ENCODE measurements around the gene CACHD1.
"Not testable (repeated sequence)": the region's sequence is repeated elsewhere in the genome, so short reads cannot be mapped to it uniquely, and the experiment has no call there.

CACHD1 gene

DNA sequence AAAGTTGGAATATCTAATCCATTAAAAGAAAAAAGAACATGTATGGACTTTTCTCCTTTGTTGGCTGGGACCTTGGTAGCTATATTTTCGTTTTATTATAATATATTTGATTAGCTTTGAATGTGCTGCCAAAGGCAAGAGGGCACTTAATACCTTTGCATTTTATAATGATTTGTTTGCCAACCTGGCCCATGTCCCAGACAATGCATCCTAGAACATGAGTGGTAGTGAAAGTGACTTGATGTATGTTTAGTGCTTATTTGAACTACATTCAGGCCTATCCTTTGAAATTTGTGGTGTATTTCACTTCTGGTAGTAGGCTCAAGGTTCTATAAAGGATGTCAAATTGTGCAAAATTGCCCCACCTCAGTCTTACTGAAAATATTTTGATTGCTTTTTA is 25.9 kb downstream of the CACHD1 start:
- DNase-seq (ENCODE audit: extremely low read depth in 1 of 2, low read depth in 1 of 2): no peak

DNA sequence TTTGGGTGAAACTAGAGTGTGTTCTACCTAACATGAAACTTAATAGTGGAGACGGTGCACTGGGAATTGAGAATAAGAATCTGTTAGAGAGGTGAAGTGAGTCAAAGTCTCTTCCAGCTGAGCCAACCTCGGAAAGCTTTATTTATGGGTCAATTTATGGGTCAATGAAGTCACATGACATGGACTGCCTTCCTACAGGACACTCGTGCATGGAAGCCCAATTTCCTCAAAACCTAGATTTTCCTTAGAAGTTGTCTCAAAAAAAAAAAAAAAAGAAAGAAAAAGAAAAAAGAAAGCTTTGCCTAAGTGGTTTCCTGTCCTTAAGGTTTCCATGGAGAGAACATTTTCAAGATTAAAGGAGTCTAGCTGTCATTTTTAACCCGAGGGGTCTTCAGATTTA is 26.7 kb downstream of the CACHD1 start:
- no peak for DNase-seq (ENCODE audit: extremely low read depth in 1 of 2, low read depth in 1 of 2)

- DNase-seq (ENCODE audit: extremely low read depth in 1 of 2, low read depth in 1 of 2): no peak
Observed at GRCh38 chr1:64497088-64497883, 27.4 kb downstream of the CACHD1 start.

DNA sequence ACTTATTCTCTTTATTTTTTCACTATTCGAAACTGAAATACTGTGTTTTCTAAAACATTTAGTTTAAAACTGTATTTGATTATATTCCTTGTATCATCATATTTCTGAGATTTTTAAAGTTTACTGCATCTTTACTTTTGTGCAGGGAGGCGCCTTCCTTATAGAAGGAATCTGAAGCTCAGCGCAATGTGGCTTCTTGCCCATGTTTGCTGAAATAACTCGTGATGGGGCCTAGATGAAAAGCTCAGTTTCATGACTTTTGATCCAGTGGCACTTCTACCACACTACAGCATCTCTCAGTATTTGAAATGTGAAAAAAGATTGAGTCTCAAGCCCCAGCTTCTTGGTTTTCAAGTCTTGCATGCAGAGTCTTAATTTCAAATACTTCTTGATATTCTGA is 28.4 kb downstream of the CACHD1 start:
- no peak for DNase-seq (ENCODE audit: extremely low read depth in 1 of 2, low read depth in 1 of 2)

- no peak for DNase-seq (ENCODE audit: extremely low read depth in 1 of 2, low read depth in 1 of 2)
Observed at GRCh38 chr1:64499011-64499410, 29.1 kb downstream of the CACHD1 start.

DNA sequence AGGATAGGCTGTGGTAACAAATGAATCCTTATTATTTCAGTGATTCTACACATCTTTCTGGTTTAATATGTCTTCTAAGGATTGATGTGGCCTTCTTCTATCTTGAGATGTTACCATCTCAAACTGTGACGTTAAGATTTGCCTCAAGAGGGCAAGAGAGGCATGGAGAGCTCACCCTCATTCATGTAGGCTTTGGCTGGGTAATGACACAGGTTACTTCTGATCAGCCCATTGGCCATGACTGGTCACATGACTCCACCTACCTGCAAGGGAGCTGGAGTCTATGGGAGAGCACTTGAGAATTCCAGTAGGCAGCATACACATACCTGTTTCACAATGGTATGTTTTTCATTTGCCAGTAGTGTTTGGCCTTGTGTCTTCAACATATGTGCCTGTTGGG is 30.0 kb downstream of the CACHD1 start:
- DNase-seq (ENCODE audit: extremely low read depth in 1 of 2, low read depth in 1 of 2): no peak

GRCh38 chr1:64502083-64502482 is 32.2 kb downstream of the CACHD1 start:
- no peak for DNase-seq (ENCODE audit: extremely low read depth in 1 of 2, low read depth in 1 of 2)

GRCh38 chr1:64502931-64503330 is 33.0 kb downstream of the CACHD1 start:
- DNase-seq (ENCODE audit: extremely low read depth in 1 of 2, low read depth in 1 of 2): no peak

DNA sequence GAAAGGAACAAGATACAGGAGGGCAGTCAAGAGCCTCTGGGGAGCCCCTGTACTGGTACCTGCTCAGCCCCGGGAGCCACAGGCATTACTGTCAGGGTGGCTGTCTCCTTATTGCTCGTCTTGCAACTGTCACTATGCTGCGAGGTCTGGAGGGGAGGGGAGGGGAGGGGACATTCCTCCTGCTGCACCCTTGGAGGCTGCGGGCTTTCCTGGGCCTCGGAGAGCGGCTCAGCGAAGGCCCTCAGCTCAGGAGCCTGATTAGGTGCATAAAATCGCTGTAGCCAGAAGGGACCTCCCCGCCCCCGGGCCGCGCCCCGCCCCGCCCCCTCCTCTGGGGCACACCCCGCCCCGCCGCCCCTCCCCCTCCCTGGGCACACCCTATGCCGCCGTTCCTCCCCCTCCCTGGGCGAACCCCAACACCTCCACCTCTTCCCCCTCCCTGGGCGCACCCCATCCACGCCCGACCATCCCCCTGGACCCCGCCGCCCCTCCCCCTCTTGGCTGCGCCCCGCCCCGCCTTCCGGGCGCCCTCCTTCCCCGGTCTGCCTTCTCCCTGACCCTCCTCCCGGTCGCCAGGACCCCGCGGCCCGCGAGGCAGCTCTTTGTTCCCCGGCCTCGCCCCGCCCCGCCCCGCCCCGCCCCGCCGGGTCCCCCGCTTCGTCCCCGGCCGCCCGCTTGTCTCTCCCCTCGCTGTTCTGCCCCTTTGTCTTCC is 35.5 kb downstream of the CACHD1 start:
- DNase-seq (ENCODE audit: extremely low read depth in 1 of 2, low read depth in 1 of 2): peak in 1 of 2 donors; percentile 23

- no peak for DNase-seq (ENCODE audit: extremely low read depth in 1 of 2, low read depth in 1 of 2)
Observed at GRCh38 chr1:64505944-64506655, 36.2 kb downstream of the CACHD1 start.

- DNase-seq (ENCODE audit: extremely low read depth in 1 of 2, low read depth in 1 of 2): no peak
Observed at GRCh38 chr1:64508629-64509028, 38.7 kb downstream of the CACHD1 start.

GRCh38 chr1:64511044-64511443 is 41.1 kb downstream of the CACHD1 start:
- no peak for DNase-seq (ENCODE audit: extremely low read depth in 1 of 2, low read depth in 1 of 2)

DNA sequence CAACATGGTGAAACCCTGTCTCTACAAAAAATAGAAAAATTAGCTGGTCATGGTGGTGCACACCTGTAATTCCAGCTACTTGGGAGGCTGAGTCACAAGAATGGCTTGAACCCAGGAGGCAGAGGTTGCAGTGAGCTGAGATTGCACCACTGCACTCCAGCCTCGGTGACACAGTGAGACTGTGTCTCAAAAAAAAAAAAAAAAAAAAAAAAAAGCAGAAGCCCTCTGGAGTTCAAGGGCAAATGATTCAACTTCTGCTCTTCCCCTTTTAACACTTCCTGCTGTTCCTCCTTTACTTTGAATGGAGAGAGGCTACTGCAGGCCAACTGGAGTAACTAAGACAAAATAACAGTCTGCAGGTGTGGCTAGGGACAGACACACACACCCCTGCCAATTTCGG is 42.3 kb downstream of the CACHD1 start:
- DNase-seq (ENCODE audit: extremely low read depth in 1 of 2, low read depth in 1 of 2): not testable (repeated sequence)

DNA sequence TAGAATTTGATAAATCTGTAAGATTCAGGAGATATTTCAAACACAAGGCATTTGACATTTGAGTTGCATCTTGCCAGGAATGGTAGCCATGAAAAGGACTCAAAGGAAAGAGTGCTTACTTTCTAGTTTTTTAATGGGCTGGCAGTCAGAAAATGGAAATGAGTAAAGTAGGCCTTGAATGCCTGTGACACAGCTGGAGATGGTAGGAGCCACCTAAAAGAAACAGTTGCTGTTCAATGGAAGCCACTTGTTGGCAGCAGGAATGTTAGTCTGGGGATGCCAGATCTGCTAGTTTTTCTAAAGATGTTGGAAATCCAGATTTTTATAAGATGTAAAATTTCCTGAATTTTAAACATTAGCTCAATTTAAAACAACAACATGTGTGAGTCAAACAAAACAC is 43.6 kb downstream of the CACHD1 start:
- DNase-seq (ENCODE audit: extremely low read depth in 1 of 2, low read depth in 1 of 2): no peak

- DNase-seq (ENCODE audit: extremely low read depth in 1 of 2, low read depth in 1 of 2): no peak
Observed at GRCh38 chr1:64514197-64514765, 44.4 kb downstream of the CACHD1 start.

GRCh38 chr1:64515427-64515826 is 45.5 kb downstream of the CACHD1 start:
- no peak for DNase-seq (ENCODE audit: extremely low read depth in 1 of 2, low read depth in 1 of 2)

- no peak for DNase-seq (ENCODE audit: extremely low read depth in 1 of 2, low read depth in 1 of 2)
Observed at GRCh38 chr1:64516301-64516700, 46.4 kb downstream of the CACHD1 start.

GRCh38 chr1:64516803-64517568 is 47.1 kb downstream of the CACHD1 start:
- DNase-seq (ENCODE audit: extremely low read depth in 1 of 2, low read depth in 1 of 2): no peak

DNA sequence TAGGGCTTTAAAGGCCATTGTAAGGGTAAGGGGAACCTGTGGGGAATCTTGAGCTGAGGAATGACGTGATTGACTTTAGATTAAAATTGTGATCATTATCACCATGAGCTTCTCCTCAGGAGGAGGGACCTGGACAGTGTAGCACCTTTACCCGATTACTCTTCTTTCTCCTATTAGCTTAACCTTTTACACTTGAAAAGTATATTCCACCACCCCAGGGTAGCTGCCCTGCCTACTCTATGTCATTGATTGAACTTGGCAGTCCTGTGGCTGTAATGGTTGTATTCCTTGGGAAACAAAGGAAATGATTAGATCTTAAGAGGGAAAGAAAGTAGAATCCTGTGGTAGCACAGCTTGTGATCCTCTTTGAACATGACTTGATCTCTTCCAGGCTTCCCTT is 47.7 kb downstream of the CACHD1 start:
- DNase-seq (ENCODE audit: extremely low read depth in 1 of 2, low read depth in 1 of 2): no peak

DNA sequence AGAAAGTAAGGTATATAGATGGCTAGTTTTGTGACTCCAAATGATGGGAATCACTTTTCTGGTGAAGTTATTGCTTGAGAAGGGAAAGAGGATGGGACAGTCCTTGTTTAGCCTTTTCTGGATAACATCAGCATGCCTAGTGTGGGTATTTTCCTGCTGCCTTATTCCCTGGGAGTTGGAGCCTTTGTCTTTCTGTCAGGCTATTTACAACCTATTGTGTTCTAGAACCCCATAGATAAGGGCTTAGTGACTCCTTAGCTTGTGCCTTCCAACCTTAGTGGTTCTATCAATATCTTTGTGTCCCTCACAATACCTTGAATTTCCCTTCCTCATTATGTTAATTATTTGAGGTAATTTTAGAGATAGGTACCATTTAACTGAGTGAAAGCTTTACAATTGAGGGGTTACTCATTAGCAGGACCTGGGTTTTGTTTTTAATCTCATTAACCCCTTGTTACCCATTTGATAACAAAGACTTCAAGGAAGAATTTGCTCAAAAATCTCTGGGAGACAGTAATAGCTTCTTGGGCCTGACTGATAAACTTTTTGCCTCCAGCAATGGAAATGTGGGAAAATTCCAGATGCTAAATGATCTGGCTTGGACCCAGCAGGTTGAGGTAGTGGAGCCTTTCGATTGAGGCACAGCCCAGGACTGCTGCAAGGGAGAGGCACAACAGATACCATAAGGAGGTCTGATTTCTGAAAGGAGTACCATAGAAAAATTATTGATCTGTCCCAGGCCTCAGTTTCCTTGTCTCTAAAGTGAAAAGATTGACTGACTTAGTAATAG is 49.0 kb downstream of the CACHD1 start:
- no peak for DNase-seq (ENCODE audit: extremely low read depth in 1 of 2, low read depth in 1 of 2)
